GM13976 (cell line): Measurements from ENCODE around the gene HTRA2.

Source experiments
- DNase-seq: peaks from one replicate; pipeline ENCODE4 v3.0.0; 2012; ENCODE audit warnings: low spot score
- CTCF ChIP-seq: IDR thresholded peaks from 2 replicates; pipeline ENCODE4 v1.5.1; 2012; ENCODE audit warnings: borderline replicate concordance, mild to moderate bottlenecking; ENCODE audit not compliant: insufficient read depth; ENCODE audit errors: extremely low read depth, missing control alignments, control extremely low read depth
- in situ Hi-C: fragments of 300-500 bp; cut with MboI; formaldehyde crosslinking; loops from one replicate; pipeline ENCODE4 v1.12.0; 2022; ENCODE audit warnings: low sequenced_read_pairs, mixed read lengths, inconsistent platforms; ENCODE audit not compliant: unreplicated experiment

The HTRA2 gene

DNA sequence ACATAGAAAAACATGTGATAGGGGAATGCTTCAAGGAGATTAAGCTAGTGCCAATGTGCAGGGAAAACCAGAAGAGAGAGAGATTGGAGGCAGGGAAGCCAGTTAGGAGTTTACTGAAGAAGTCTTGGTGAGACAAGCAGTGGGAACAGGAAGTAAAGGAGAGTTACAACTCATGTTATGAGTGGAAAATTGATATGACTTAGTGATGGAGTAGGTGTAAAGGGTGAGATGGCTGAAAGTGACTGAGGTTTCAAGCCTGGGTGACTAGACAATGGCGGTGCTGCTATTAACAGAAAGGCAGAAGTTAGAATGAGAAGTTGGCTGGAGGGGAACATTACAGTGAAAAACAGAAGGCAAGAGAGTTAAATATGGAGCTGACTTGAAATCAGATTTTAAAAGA, 41.3 kb downstream of the HTRA2 start:
- no peak for TF ChIP-seq CTCF
- peak; percentile 70 for DNase-seq
- in situ Hi-C loops: no loop called here

DNA sequence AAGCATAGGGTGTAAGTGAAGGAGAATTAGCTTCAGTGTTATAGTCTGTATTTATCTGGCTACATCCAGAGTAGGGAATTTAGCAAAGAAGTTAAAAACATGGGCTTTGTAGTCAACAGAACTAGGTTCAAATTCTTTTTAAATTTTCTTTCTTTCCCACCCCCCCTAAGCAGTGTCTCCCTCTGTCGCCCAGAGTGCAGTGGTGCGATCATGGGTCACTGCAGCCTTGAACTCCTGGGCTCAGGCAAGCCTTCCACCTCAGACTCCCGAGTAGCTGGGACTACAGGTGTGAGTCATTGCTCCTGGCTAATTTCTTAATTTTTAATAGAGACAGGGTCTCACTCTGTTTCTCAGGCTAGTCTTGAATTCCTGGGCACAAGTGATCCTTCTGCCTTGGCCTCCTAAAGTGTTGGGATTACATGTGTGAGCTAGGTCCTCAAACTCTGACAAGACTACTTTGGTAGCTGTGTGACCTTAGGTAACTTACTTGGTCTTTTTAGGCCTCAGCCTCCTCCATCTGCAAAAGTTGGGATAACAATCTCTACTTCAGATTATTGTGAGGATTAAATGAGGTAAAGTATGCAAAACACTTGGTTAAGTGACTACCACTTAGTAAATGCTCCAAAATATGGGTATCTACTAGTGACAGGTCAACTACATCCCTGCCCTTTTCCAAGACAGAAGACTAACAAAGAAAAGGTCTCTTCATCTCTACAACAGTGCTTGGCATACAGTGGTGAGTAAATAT, 42.6 kb downstream of the HTRA2 start:
- in situ Hi-C loops: no loop called here
- TF ChIP-seq CTCF: peak; percentile 24
- DNase-seq: no peak

GRCh38 chr2:74573747-74574562, 44.2 kb downstream of the HTRA2 start:
- no peak for TF ChIP-seq CTCF
- no peak for DNase-seq
- in situ Hi-C loops: no loop called here

DNA sequence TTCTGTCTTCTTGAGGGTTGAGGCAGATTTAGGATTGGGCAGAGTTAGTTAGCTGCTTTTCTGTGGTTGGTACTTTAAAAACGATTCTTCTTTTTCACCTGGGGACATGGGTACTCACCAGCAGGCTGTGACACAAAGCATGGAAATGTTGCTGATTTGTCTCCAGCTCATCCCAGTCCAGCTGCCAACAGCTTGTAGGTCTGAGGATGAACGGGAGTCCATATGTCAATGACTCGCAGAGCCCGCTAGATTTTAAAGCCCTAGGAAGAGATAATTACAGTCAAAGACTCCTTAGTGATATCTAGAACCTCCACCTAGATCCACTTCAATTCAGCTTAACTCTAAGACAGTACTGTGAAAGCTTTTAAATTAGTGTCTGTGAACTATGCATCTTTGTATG, 45.6 kb downstream of the HTRA2 start:
- no peak for DNase-seq
- in situ Hi-C loops: no loop called here
- TF ChIP-seq CTCF: no peak

- TF ChIP-seq CTCF: no peak
- in situ Hi-C loops: no loop called here
- DNase-seq: no peak
Measured at GRCh38 chr2:74576211-74576862, 46.6 kb downstream of the HTRA2 start.

- in situ Hi-C loops: no loop called here
- DNase-seq: no peak
- TF ChIP-seq CTCF: no peak
Measured at GRCh38 chr2:74576863-74577229, 47.1 kb downstream of the HTRA2 start.
